H1 (cell line): Measurements from ENCODE around the gene UFSP1. TPM values are rescaled to one million over a fixed set of nuclear protein-coding genes. Genes with fewer than 3 reads are reported as not detected.

Experiments
- EGR1 ChIP-seq: IDR thresholded peaks from 2 replicates; pipeline ENCODE4 v1.6.1; 2011; ENCODE audit warnings: low read depth, low read length, borderline replicate concordance
- JUN ChIP-seq: IDR thresholded peaks from 2 replicates; pipeline ENCODE4 v1.6.1; 2011; ENCODE audit warnings: low read depth, mild to moderate bottlenecking, improper control_type of control experiment, low read length
- NRF1 ChIP-seq: IDR thresholded peaks from 2 replicates; pipeline ENCODE4 v1.6.1; 2011; ENCODE audit warnings: mild to moderate bottlenecking, low read depth, low read length, improper control_type of control experiment
- POU5F1 ChIP-seq: IDR thresholded peaks from 2 replicates; pipeline ENCODE4 v1.6.1; 2011; ENCODE audit warnings: low read depth, mild to moderate bottlenecking, low read length, moderate library complexity
- polyA plus RNA-seq, 7 experiments: library from polyadenylated mRNA; depleted of rRNA in 3 of 7; stranded (reverse) in 5 of 7; unstranded in 2 of 7; fragments of >200 nt in 5 of 7; fragments of 200-250 nt in 2 of 7; gene quantifications; 1 replicate in 5 of 7; 2 replicates in 1 of 7; 4 replicates in 1 of 7; pipeline versions ENCODE4 v1.2.1 to v1.2.3, GENCODE V29; 2011 to 2013; ENCODE audit warnings: missing spikeins in 2 of 7, mixed read lengths in 2 of 7
- total RNA-seq: library from RNA; stranded (reverse); fragmentation: NEBNext Ultra II Directional; extraction: Animal tissue kit (Norgen Biotek cat#: 25700); gene quantifications from 2 replicates; pipeline ENCODE4 v1.2.1, GENCODE V29; 2021
- TF ChIP-seq, protein P1 (sequence below): fragments of 300-600 bp; sonication (generic); IDR thresholded peaks from 2 replicates; pipeline ENCODE4 v1.7.1; 2012; ENCODE audit warnings: low read length, moderate library complexity, mild to moderate bottlenecking, inconsistent platforms; ENCODE audit not compliant: insufficient replicate concordance

UFSP1 gene
- total and polyA plus RNA-seq, 2 of the 8 experiments (the other 6 are each of a cell fraction or from before 2014, with no cell fraction given), result 1.6 to 4.3 TPM

DNA sequence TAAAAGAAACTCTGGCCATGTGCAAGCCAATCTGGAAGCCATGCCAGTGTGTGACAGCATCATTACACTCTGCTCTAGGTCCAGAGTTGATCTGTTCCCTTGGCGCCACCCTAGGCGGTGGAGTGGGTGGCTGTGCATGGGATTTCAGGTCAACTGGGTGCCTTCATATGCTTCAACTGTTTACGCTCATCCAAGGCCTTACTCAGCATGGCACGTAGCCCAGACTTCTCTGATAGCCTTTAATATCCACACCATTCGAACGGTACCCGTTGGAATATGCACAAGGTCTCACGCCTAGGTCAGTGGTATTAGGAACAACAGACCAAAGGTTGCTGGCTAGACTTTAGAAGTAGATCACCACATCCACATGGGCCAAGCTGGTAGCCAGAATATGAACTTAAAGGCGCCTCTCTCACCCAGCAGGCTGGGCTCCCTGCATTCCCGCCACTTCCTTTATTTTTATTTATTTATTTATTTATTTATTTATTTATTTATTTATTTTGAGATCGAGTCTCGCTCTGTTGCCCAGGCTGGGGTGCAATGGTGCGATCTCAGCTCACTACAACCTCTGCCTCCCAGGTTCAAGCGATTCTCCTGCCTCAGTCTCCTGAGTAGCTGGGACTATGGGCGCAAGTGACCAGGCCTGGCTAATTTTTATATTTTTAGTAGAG is 24.8 kb upstream of the UFSP1 start (continued):
- TF ChIP-seq, protein P1, sequence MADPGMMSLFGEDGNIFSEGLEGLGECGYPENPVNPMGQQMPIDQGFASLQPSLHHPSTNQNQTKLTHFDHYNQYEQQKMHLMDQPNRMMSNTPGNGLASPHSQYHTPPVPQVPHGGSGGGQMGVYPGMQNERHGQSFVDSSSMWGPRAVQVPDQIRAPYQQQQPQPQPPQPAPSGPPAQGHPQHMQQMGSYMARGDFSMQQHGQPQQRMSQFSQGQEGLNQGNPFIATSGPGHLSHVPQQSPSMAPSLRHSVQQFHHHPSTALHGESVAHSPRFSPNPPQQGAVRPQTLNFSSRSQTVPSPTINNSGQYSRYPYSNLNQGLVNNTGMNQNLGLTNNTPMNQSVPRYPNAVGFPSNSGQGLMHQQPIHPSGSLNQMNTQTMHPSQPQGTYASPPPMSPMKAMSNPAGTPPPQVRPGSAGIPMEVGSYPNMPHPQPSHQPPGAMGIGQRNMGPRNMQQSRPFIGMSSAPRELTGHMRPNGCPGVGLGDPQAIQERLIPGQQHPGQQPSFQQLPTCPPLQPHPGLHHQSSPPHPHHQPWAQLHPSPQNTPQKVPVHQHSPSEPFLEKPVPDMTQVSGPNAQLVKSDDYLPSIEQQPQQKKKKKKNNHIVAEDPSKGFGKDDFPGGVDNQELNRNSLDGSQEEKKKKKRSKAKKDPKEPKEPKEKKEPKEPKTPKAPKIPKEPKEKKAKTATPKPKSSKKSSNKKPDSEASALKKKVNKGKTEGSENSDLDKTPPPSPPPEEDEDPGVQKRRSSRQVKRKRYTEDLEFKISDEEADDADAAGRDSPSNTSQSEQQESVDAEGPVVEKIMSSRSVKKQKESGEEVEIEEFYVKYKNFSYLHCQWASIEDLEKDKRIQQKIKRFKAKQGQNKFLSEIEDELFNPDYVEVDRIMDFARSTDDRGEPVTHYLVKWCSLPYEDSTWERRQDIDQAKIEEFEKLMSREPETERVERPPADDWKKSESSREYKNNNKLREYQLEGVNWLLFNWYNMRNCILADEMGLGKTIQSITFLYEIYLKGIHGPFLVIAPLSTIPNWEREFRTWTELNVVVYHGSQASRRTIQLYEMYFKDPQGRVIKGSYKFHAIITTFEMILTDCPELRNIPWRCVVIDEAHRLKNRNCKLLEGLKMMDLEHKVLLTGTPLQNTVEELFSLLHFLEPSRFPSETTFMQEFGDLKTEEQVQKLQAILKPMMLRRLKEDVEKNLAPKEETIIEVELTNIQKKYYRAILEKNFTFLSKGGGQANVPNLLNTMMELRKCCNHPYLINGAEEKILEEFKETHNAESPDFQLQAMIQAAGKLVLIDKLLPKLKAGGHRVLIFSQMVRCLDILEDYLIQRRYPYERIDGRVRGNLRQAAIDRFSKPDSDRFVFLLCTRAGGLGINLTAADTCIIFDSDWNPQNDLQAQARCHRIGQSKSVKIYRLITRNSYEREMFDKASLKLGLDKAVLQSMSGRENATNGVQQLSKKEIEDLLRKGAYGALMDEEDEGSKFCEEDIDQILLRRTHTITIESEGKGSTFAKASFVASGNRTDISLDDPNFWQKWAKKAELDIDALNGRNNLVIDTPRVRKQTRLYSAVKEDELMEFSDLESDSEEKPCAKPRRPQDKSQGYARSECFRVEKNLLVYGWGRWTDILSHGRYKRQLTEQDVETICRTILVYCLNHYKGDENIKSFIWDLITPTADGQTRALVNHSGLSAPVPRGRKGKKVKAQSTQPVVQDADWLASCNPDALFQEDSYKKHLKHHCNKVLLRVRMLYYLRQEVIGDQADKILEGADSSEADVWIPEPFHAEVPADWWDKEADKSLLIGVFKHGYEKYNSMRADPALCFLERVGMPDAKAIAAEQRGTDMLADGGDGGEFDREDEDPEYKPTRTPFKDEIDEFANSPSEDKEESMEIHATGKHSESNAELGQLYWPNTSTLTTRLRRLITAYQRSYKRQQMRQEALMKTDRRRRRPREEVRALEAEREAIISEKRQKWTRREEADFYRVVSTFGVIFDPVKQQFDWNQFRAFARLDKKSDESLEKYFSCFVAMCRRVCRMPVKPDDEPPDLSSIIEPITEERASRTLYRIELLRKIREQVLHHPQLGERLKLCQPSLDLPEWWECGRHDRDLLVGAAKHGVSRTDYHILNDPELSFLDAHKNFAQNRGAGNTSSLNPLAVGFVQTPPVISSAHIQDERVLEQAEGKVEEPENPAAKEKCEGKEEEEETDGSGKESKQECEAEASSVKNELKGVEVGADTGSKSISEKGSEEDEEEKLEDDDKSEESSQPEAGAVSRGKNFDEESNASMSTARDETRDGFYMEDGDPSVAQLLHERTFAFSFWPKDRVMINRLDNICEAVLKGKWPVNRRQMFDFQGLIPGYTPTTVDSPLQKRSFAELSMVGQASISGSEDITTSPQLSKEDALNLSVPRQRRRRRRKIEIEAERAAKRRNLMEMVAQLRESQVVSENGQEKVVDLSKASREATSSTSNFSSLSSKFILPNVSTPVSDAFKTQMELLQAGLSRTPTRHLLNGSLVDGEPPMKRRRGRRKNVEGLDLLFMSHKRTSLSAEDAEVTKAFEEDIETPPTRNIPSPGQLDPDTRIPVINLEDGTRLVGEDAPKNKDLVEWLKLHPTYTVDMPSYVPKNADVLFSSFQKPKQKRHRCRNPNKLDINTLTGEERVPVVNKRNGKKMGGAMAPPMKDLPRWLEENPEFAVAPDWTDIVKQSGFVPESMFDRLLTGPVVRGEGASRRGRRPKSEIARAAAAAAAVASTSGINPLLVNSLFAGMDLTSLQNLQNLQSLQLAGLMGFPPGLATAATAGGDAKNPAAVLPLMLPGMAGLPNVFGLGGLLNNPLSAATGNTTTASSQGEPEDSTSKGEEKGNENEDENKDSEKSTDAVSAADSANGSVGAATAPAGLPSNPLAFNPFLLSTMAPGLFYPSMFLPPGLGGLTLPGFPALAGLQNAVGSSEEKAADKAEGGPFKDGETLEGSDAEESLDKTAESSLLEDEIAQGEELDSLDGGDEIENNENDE, result no peak
- TF ChIP-seq NRF1 (no peak), EGR1 (no peak), POU5F1 (no peak), JUN (no peak)
